Endothelial cell (in vitro differentiated cells): ENCODE results near the gene PHKA2. TPM values are rescaled to one million over a fixed set of nuclear protein-coding genes. Genes with fewer than 3 reads are reported as not detected.

Source experiments
- DNase-seq: peaks from one replicate; pipeline ENCODE4 v3.0.0; 2021; ENCODE audit warnings: low spot score
- H3K27ac Mint-ChIP-seq: one replicate; pipeline ENCODE4 v1.8.0; 2021; ENCODE audit warnings: mixed read lengths, inconsistent platforms; ENCODE audit not compliant: unreplicated experiment
- H3K27me3 Mint-ChIP-seq: one replicate; pipeline ENCODE4 v1.8.0; 2021; ENCODE audit warnings: mild to moderate bottlenecking, moderate library complexity, mixed read lengths, inconsistent platforms; ENCODE audit not compliant: unreplicated experiment
- H3K36me3 Mint-ChIP-seq: one replicate; pipeline ENCODE4 v1.8.0; 2021; ENCODE audit warnings: mild to moderate bottlenecking, low read depth, mixed read lengths, inconsistent platforms; ENCODE audit not compliant: unreplicated experiment
- H3K4me1 Mint-ChIP-seq: one replicate; pipeline ENCODE4 v1.8.0; 2021; ENCODE audit warnings: mild to moderate bottlenecking, mixed read lengths, inconsistent platforms; ENCODE audit not compliant: unreplicated experiment
- H3K4me3 Mint-ChIP-seq: one replicate; pipeline ENCODE4 v1.8.0; 2021; ENCODE audit warnings: mild to moderate bottlenecking, mixed read lengths, inconsistent platforms; ENCODE audit not compliant: unreplicated experiment
- H3K9me3 Mint-ChIP-seq: one replicate; pipeline ENCODE4 v1.8.0; 2021; ENCODE audit warnings: mixed read lengths, inconsistent platforms; ENCODE audit not compliant: unreplicated experiment
- CTCF ChIP-seq: fragments of 200-600 bp; sonication (generic); IDR thresholded peaks from one replicate; pipeline ENCODE4 v1.5.0; 2021; ENCODE audit warnings: antibody characterized with exemption; ENCODE audit not compliant: unreplicated experiment
- total RNA-seq: library from RNA; stranded (reverse); fragmentation: NEBNext Ultra II Directional; extraction: Animal tissue kit (Norgen Biotek cat#: 25700); gene quantifications from one replicate; pipeline ENCODE4 v1.2.1, GENCODE V29; 2021; ENCODE audit not compliant: unreplicated experiment

The PHKA2 gene
- total RNA-seq, 1 donor from 2014 or later: 19.7 TPM

GRCh38 chrX:19005909-19006308, 22.0 kb upstream of the PHKA2 start:
- Mint-ChIP-seq H3K36me3 (no peaks in the 10 kb centered on the region), H3K4me1 (no peaks in the 10 kb centered on the region), H3K27me3 (no peaks in the 10 kb centered on the region), H3K9me3 (no peaks in the 10 kb centered on the region), H3K4me3 (no peak overlapping the region), H3K27ac (no peak overlapping the region)
- DNase-seq: no peak
- TF ChIP-seq CTCF: no peak

GRCh38 chrX:19003756-19004155, 19.8 kb upstream of the PHKA2 start:
- H3K27me3 Mint-ChIP-seq: no peaks in the 10 kb centered on the region
- no peak overlapping the region for H3K27ac Mint-ChIP-seq
- H3K4me3 Mint-ChIP-seq: no peak overlapping the region
- H3K9me3 Mint-ChIP-seq: no peaks in the 10 kb centered on the region
- H3K4me1 Mint-ChIP-seq: no peaks in the 10 kb centered on the region
- TF ChIP-seq CTCF: no peak
- no peak for DNase-seq
- H3K36me3 Mint-ChIP-seq: no peaks in the 10 kb centered on the region

- no peak for TF ChIP-seq CTCF
- H3K9me3 Mint-ChIP-seq: no peaks in the 10 kb centered on the region
- H3K36me3 Mint-ChIP-seq: no peaks in the 10 kb centered on the region
- DNase-seq: no peak
- no peaks in the 10 kb centered on the region for H3K4me1 Mint-ChIP-seq
- no peak overlapping the region for H3K27ac Mint-ChIP-seq
- H3K27me3 Mint-ChIP-seq: no peaks in the 10 kb centered on the region
- H3K4me3 Mint-ChIP-seq: no peak overlapping the region
These were observed 14.7 kb upstream of the PHKA2 start for GRCh38 chrX:18998653-18999052.

- no peak for TF ChIP-seq CTCF
- no peak overlapping the region for H3K4me3 Mint-ChIP-seq
- no peak for DNase-seq
- H3K9me3 Mint-ChIP-seq: no peaks in the 10 kb centered on the region
- H3K27me3 Mint-ChIP-seq: no peaks in the 10 kb centered on the region
- H3K36me3 Mint-ChIP-seq: no peaks in the 10 kb centered on the region
- H3K27ac Mint-ChIP-seq: no peak overlapping the region
- H3K4me1 Mint-ChIP-seq: no peaks in the 10 kb centered on the region
These were observed 14.0 kb upstream of the PHKA2 start for GRCh38 chrX:18997916-18998315.

GRCh38 chrX:18996536-18996935, 12.6 kb upstream of the PHKA2 start:
- Mint-ChIP-seq H3K9me3 (no peaks in the 10 kb centered on the region), H3K36me3 (no peaks in the 10 kb centered on the region), H3K27me3 (no peaks in the 10 kb centered on the region), H3K4me1 (no peaks in the 10 kb centered on the region), H3K27ac (no peak overlapping the region), H3K4me3 (no peak overlapping the region)
- no peak for DNase-seq
- no peak for TF ChIP-seq CTCF
